NOMO-1 treated with DMSO at 0.1 percent for 48 hours (cell line): ENCODE data around the gene HAND1.

ENCODE experiments used
- DNase-seq: peaks from one replicate; lab custom pipeline; 2025; ENCODE audit not compliant: unreplicated experiment; lab: John Stamatoyannopoulos, UW

Gene HAND1

DNA sequence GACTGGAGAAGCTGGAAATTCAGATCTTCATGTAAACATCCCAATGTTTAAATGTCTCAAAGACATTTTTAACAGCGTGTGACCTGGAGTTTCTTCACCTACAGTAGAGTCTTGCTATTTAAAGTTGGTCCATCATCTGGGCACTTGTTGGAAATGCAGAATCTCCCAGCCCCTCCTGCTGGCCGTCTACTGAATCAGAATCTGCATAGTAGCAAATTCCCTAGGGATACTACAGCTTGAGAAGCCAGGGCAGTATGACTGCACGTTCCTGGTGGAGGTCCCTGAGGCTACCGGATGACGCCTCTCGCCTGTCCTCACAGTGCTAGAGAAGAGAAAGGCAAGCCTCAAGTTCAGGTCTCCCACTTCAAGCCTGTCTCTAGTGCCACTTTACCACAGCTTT is 16.5 kb downstream of the HAND1 start:
- no peak for DNase-seq

DNA sequence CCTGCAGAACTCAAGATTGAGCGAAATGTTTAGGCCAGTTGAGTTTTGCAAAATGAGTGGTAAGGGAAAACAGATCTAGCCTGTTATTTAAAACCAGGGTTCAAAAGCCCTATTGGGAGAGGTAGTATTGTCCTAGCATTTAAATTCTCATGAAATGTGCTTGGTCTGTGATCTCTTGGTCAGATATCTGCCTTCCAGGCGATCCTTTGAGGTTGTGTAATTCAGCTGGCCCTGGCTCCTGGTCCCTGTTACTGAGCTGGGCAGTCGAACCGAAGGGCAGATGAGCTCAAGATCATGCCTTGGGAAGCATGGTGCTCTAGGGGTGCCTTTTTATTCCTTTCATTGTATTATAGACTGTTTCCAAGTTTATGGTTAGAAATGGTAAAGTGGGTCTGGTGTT is 17.9 kb downstream of the HAND1 start:
- no peak for DNase-seq

DNA sequence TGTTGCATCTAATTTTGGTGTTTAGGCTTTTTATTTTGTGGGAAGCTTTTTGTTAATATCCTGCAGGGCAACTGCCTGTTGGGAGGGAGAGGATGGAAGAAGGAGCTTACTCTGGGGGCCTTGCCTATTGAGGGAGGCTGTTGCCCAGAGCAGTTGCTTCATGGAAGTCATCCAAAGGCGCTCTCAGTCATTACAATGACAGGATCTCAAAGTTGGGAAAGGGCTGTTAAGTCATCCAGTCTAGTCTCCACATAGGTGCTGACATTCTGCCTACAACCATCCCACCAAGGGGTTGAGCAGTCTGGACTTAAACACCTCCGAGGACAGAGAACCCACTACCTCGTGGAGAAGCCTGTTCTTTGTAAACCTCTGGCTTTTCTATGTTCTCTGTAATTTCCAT is 19.0 kb downstream of the HAND1 start:
- DNase-seq = no peak

DNA sequence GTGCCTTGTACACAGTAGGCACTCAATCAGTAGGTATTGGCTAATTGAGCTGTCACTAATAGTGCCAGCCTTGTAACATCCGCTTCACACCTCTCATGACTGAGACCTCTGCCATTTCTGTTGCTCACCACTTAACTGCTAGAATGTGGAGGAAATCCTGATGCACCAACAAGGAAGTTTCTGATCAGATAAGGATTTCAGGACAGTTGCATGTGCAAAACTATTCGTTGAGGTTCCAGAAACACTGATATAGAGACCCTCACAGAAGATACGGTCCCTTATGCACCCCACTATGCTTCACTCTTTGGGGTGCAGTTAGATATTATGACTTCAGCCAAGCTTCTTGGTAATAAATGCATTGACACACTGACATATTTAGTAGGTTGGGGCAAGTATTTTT is 21.5 kb downstream of the HAND1 start:
- no peak for DNase-seq

DNA sequence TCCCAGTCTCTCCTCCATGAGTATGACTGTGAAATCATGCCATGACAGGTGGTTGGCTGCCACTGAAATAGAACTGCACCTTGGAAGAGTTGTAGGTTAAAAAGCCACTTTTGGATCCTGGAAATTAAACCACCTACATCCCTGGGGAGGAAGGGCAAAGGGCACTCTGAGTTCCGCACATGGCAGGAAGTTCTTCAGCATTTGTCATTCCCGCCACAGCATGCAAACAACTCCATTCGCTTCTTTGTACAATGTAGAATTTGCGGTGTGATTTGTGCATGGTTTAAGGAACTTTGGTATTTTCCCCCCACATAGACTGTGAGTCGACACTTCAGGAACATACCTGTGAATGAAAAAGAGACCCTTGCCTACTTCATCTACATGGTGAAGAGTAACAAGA is 22.4 kb downstream of the HAND1 start:
- no peak for DNase-seq

DNA sequence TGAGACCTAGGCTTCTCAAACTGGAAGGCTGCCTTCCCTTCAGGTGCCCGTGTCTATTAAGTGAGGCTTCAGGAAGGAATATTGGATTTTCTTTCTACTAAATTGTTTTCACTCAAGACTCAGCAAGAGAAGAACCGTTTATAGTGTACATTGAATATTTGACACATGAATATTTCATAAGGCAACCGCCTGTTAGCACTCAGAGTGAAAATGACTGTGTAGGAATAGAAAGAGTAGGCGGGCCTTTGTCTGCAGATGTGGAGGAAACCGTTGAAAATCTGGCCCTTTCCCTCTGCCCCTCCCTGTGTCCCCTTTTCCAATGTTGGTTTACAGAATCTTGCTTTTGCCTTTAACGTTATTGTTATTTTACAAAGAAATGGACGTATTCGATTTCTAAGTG is 26.1 kb downstream of the HAND1 start:
- no peak for DNase-seq

DNA sequence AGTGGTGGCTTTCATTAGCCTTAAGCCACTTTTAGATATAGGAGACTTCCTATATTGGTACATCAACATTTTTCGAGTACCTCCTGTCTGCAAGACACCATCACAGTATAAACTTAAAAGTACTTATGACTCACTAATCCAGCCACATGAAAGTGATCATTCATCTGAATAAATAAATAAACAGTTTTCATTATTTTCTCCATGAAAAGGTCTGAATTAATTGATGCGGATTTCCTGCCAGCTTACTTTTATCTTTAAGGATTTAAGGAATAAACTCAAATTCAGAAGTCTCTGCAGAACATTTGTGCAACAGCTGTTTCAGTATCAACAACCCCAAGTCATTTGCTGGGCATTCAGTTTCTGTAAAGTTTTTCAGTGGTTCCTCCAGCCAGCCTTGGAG is 28.2 kb downstream of the HAND1 start:
- DNase-seq = no peak

DNA sequence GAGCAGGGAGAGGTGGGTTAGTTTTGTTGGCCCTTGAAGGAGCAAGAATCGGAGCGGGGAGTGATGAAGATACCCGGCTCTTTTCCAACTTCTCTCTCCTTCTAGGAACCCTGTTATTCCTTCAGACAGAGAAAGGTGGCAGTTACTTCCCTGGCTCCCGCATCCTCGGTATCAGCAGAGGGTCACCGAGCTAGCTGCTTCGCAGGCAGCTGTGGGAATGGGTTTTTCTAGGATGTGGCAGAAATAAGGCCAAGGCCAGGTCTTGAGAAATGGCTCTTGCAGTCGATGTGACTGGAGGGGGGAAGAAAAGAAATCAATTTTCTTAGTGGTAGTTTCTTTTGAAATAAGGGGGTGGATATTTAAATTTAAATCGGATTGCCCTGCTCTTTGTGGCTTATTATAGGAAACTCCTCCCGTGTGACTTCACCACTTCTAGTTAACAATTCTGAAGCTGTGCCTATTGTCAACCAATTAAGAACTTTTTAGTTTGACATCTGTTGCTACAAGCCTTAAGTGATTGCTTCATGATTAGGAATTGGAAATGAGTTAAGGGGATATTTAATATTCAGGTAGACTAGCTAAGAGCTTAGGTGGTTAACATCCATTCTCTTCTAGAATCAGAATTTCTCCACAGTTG is 30.8 kb downstream of the HAND1 start:
- no peak for DNase-seq

DNA sequence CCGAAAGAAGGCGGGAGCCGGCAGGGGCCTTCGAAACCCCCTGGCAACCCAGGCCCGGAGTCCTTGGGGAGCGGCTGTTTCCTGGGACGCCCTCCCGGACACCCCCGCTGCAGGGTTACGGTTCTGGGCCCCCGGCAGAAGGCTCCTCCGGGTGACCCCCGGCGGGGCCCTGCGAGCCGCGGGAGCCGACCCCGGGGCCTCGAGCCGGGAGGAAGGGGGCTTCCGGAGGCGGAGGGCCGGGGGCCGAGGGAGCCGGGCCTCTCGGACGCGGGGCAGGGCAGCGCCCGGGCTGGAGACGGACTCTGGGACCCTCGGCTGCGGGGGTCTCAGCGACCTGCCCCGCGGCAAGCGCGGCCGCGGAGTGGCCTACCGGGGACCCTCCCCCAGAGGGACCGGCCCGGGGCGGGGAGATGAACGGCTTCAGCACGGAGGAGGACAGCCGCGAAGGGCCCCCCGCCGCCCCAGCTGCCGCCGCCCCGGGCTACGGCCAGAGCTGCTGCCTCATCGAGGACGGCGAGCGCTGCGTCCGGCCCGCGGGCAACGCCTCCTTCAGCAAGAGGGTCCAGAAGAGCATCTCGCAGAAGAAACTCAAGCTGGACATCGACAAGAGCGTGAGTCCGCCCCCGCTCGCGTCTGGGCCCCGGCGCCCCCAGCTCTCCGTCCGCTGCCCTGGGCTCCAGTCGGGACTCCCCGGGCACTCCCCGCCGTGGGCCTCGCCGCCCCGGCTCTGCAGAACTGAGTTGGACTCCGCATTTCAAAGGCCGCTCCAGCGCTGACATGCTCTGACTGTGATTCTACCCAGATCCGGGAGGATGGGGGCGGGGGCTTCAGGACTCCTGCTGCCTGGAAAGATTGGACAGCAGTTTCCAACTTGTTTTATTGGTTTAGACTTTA is 31.6 kb downstream of the HAND1 start:
- DNase-seq = peak; percentile 11

DNA sequence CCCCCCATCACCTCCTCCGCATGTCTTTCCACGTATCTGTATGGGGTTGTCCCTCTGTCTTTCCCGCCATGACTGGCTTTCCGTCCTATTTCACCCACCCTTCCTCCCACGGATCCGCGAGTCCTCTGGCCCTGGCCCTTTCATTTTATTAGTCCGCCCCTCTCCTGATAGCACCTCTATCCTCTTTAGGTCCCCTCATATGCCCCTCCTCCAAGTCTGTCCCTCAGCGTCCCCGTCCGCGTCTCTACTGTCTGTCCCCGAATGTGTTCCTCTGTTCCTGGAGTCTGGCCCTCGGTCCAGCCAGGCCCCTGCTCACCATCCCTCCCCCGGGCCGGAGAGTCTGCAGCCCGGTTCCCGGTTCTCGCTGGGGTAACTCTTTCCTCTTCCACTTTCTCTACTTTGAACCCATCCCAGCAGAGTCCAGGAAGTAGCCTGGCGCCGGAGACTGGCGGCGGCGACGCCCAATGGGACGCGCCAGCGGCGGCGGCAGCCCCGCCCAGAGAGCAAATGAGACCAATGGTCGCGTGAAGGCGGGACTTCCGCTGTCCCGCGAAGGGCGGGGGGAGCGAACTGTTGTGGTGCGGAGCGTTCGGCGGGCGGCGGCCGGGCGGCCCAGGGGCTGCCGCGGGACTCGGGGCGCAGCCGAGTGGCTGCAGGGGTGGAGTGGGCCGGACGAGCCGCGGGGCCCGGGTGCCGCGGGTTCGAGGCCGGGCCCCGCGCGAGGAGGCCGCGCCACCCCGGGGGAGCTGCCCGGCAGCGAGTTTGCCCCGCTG is 32.4 kb downstream of the HAND1 start, which contains the start of gene SAP30L:
TSS of gene SAP30L (plus strand) at position 576 of the 773 bp plus-strand sequence. CDS start 608 bp downstream, outside the sequence.
- DNase-seq = peak; percentile 91

DNA sequence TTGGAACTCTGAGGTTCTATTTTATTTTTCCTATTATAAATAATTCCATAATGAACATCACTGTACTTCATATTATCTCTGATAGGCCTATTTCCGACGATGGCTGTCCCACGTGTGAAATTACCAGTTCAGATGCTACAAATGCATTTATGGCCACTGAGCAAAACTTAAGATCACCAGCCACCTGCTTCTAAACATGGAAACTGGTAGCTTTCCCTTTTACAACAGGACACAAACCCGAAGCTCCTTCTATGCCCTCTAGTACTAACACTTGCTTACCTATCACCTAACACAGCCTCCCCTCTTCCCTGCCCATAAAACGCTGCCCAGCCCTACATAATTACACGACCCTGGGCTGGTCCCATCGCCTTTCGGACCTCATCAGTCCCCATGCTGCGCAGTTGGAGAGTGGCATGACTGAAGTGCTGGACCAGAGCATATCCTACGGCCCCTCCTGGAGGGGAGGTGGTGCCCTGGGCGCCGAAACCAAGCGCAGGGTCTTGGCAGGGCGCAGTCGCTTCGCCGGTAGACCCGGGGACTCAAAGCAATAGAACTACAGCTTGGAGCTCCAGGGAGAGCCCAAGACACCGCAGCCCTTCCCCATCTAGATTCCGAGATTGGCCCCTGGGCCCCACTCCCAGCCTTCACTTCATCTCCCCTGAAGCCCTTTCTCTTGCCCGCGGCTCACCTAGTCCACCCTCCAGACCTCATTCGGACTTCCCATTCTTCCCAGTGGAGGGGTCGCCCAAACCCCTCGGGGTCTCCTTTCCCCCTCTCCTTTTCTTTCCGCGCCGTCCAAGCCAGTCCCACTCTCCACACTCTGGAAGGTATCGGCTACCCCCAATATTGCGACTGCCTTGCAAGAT is 33.2 kb downstream of the HAND1 start:
- DNase-seq = peak; percentile 11

DNA sequence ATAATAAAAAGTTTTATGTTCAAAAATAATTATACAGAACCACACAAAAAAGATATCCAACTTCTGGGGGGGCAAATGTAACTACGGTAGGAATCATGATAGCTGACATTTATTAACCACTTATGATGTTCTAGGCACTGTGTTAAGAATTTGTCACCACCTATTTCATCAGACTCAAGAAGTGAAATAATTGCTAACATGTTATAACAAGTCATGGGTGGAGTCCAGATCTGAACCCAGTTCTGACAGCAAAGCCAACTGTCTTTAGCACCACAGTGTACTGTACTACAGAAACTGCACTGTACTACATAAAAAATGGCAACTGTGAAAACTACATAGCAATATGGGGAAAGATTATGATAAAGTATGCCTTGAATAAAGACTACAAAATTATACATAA is 35.2 kb downstream of the HAND1 start:
- peak; percentile 32 for DNase-seq

DNA sequence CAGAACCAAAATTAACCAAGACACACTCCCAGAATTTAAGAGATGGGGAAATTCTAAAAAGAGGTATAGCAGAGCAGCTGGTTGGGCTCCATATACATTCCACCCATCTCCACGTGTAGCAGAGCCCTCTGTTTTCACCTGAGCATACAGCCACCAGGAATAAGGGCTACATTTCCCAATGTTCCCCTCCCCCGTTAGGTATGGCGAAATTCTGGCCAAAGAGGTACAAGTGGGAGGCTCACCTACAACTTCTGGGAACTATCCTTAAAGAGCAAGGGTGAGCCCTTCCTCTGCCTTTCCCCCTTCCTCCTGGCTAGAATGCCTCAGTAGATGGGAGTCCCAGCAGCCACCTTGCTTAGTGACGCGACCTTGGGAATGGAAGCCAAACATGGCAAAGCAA is 37.5 kb downstream of the HAND1 start:
- no peak for DNase-seq

DNA sequence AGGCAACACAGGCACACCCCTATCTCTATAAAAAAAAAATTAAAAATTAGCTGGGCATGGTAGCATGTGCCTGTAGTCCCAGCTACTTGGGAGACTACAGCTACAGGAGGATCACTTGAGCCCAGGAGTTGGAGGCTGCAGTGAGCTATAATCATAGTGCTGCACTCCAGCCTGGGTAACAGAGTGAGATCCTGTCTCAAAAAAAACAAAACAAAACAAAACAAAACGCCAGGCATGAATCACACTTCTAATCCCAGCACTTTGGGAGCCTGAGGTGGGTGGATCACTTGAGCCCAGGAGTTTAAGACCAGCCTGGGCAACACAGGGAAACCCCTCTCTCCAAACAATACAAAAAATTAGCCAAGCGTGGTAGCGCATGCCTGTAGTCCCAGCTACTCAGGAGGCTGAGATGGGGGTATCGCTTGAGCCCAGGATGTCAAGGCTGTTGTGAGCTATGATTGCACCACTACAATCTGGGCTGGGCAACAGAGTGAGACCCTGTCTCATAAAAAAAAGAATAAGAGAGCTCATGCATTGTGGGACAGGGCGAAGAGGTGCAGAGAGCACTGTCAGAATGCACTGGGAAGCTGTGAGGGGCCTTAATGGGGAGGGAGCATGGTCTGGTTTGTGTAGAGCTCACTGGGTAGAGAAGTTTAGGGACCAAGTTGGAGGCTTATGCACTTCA is 40.6 kb downstream of the HAND1 start:
- DNase-seq = no peak

DNA sequence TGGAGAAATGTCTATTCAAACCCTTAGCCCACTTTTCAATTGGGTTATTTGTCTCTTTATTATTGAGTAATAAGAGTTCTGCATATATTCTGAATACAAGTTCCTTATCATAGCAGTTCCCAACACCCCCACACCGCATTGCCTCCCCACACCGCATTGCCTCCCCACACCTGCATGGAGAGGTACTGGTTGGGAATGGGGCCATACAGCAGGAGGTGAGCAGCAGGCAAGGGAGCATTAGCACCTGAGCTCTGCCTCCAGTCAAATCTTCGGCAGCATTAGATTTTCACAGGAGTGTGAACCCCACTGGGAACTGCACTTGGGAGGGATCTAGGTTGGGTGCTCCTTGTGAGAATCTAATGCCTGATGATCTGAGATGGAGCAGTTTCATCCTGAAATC is 42.8 kb downstream of the HAND1 start:
- DNase-seq = no peak

DNA sequence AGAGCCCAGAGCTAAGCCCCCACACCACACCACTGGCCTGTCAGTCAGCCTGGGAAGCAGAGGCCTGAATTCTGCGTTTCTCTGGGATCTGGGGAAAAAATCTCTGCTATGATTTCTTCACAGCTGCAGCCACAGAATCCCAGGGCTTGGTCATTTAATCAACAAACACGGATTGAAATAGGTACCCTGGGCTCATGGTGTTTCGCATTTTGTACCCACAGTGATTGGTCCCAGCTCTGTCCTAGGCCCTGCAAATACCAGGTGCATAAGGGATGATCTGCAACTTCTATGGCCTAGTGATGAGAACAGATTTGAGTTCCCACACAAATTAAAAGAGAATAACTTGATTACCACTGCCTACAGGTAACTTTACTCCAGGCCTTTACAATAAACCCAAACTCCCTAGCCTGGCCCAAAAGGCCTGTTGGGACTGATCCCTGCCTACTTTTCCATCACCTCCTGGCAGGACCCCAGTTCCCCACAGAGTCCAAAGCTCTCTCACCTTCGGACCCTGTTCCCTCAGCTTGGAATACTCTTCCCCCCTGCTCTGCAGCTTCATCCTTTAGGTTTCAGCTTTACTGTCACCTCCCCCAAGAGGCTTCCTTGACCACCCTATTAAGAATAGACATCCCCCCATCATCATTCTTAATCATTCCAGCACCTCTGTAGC is 46.9 kb downstream of the HAND1 start:
- DNase-seq = no peak

DNA sequence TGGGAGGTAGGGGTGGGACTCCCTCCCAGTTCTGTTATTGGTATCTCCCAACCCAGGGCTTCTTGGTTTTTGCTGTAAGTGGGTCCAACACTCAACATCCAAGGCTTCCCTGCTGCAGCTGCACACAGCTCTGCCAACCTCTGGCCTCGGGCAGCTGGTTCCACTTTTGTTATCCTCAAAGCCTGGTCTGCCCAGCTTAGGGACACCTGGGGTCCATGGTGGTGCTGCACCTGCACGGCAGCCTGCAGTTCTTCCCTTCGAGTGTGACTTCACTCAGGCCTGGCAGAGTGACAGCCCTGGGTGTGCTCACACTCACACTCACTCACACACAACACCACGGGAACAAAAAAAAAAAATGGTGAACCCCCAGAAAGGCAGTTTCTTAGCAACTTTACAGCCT is 47.6 kb downstream of the HAND1 start:
- no peak for DNase-seq

DNA sequence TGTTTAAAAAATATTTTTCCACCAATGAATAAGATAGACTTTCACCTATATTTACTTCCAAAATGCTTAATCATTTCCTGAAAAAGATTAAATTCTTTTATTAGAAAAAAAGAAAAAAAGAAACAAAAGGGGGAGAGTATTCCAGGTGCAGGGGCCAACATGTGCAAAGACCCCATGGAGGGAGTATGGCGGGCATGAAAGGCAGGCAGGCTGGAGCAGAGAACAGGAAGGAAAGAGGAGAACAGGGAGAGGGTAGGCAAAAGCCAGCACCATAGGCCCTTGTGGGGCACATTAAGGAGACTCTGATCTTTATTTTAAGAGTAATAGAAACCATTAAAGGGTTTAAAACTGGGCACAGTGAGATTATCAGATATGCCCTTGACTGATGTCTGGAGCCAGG is 48.7 kb downstream of the HAND1 start:
- no peak for DNase-seq

DNA sequence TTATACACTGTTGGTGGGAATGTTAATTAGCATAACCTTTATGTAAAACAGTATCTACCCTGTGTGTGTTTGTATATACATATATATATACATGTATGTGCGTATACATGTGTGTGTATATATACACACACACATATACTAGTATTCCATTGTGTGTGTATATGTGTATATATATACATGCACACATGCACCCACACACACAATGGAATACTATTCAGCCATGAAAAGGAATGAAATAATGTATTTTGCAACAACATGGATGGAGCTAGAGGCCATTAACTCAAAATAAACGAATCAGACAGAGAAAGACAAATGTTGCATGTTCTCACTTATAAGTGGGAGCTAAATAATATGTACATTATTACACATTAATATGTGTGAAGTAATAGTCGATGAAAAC is 49.8 kb downstream of the HAND1 start:
- DNase-seq = no peak
